Activated T-cell treated with anti-CD3 and anti-CD28 coated beads, Interleukin-2, amount 50 U/mL, for 24 hours (primary cell): ENCODE measurements around the gene BMP4.

ENCODE experiments used
- DNase-seq: peaks from one replicate; pipeline ENCODE4 v3.0.0-alpha.2; 2020
- H3K27ac Mint-ChIP-seq: 2 replicates; pipeline ENCODE4 v1.8.0; 2020; ENCODE audit warnings: mild to moderate bottlenecking, mixed read lengths
- H3K27me3 Mint-ChIP-seq: 2 replicates; pipeline ENCODE4 v1.8.0; 2020; ENCODE audit warnings: mixed read lengths
- H3K36me3 Mint-ChIP-seq: 2 replicates; pipeline ENCODE4 v1.8.0; 2020; ENCODE audit warnings: low read depth, mixed read lengths
- H3K4me1 Mint-ChIP-seq: 2 replicates; pipeline ENCODE4 v1.8.0; 2020; ENCODE audit warnings: low read depth, mixed read lengths
- H3K4me3 Mint-ChIP-seq: 2 replicates; pipeline ENCODE4 v1.8.0; 2020; ENCODE audit warnings: mild to moderate bottlenecking, moderate library complexity, mixed read lengths
- H3K9me3 Mint-ChIP-seq: 2 replicates; pipeline ENCODE4 v1.8.0; 2020; ENCODE audit warnings: mixed read lengths

BMP4 gene

GRCh38 chr14:53902307-53902706 is 54.3 kb downstream of the BMP4 start:
- Mint-ChIP-seq H3K4me3 (no peak overlapping the region), H3K4me1 (no peaks in the 10 kb centered on the region), H3K9me3 (no peaks in the 10 kb centered on the region), H3K27ac (no peak overlapping the region), H3K27me3 (no peaks in the 10 kb centered on the region), H3K36me3 (no peaks in the 10 kb centered on the region)
- no peak for DNase-seq

GRCh38 chr14:53900499-53900898 is 56.1 kb downstream of the BMP4 start:
- Mint-ChIP-seq H3K9me3 (no peaks in the 10 kb centered on the region), H3K4me1 (no peaks in the 10 kb centered on the region), H3K36me3 (no peaks in the 10 kb centered on the region), H3K27me3 (no peaks in the 10 kb centered on the region), H3K27ac (no peak overlapping the region), H3K4me3 (no peak overlapping the region)
- no peak for DNase-seq
